AML-193 (cell line): ENCODE results near the gene PPP1CB.
A peak's percentile ranks its signal among the peaks of the same experiment; 100 is the strongest.
"Not testable (repeated sequence)": the region's sequence is repeated elsewhere in the genome, so short reads cannot be mapped to it uniquely, and the experiment has no call there.

ENCODE experiments used
- DNase-seq, 2 experiments: peaks; one replicate each; lab custom pipeline; 2025; lab: John Stamatoyannopoulos, UW

Gene PPP1CB

GRCh38 chr2:28778392-28778791 is 26.8 kb downstream of the PPP1CB start:
- DNase-seq, result no peak

- no peak for DNase-seq
Observed at GRCh38 chr2:28779001-28779400, 27.4 kb downstream of the PPP1CB start.

- no peak for DNase-seq
Observed at GRCh38 chr2:28780496-28780895, 28.9 kb downstream of the PPP1CB start.

GRCh38 chr2:28782423-28782822 is 30.8 kb downstream of the PPP1CB start:
- DNase-seq, result no peak

GRCh38 chr2:28784570-28784969 is 32.9 kb downstream of the PPP1CB start:
- not testable (repeated sequence) for DNase-seq

- DNase-seq, result no peak
Observed at GRCh38 chr2:28796620-28797019, 45.0 kb downstream of the PPP1CB start.

- no peak for DNase-seq
Observed at GRCh38 chr2:28801726-28802125, 50.1 kb downstream of the PPP1CB start.

- no peak for DNase-seq
Observed at GRCh38 chr2:28802975-28803429, 51.4 kb downstream of the PPP1CB start.

GRCh38 chr2:28809927-28810326 is 58.3 kb downstream of the PPP1CB start:
- no peak for DNase-seq

- no peak for DNase-seq
Observed at GRCh38 chr2:28810384-28811285, 59.0 kb downstream of the PPP1CB start, which contains the start of gene SPDYA. TSS of gene SPDYA (plus strand) at chr2:28810834. CDS start at chr2:28816015, 5,181 bp downstream.

GRCh38 chr2:28818053-28818452 is 66.4 kb downstream of the PPP1CB start:
- DNase-seq, result no peak

- DNase-seq, result peak; percentile 57
Observed at GRCh38 chr2:28821295-28821958, 69.8 kb downstream of the PPP1CB start.

- DNase-seq, result no peak
Observed at GRCh38 chr2:28822036-28822435, 70.4 kb downstream of the PPP1CB start.

- DNase-seq, result no peak
Observed at GRCh38 chr2:28824207-28824606, 72.6 kb downstream of the PPP1CB start.

- no peak for DNase-seq
Observed at GRCh38 chr2:28824870-28825269, 73.2 kb downstream of the PPP1CB start.

GRCh38 chr2:28828382-28828781 is 76.8 kb downstream of the PPP1CB start:
- no peak for DNase-seq

- peak; percentile 6 to 29 for DNase-seq
Observed at GRCh38 chr2:28833740-28834470, 82.3 kb downstream of the PPP1CB start.

- DNase-seq, result no peak
Observed at GRCh38 chr2:28835781-28836180, 84.2 kb downstream of the PPP1CB start.

GRCh38 chr2:28838971-28839370 is 87.3 kb downstream of the PPP1CB start:
- DNase-seq, result no peak

- DNase-seq, result no peak
Observed at GRCh38 chr2:28842042-28842441, 90.4 kb downstream of the PPP1CB start.
